ENCODE measurements around the gene GJA4.

The GJA4 gene

GRCh38 chr1:34774957-34775356, 17.8 kb upstream of the GJA4 start (continued):
- TF ChIP-seq PRDM10 (tag by site-specific recombination; IDR thresholded peaks at IDR 0.05) (no peak), ZNF704 (tag by site-specific recombination; IDR thresholded peaks at IDR 0.05) (no peak), ZNF280C (tag by site-specific recombination; IDR thresholded peaks at IDR 0.05) (no peak), PATZ1 (tag by site-specific recombination; IDR thresholded peaks at IDR 0.05) (no peak), ZFP37 (tag by site-specific recombination; IDR thresholded peaks at IDR 0.05) (no peak), ZNF133 (tag by site-specific recombination; IDR thresholded peaks at IDR 0.05) (no peak), ZEB2 (tag by site-specific recombination; IDR thresholded peaks at IDR 0.05) (no peak), ZNF549 (tag by site-specific recombination; IDR thresholded peaks at IDR 0.05) (no peak), ZNF274 (IDR thresholded peaks at IDR 0.05; ENCODE audit: low read length) (no peak), ZNF274 (tag by site-specific recombination; IDR thresholded peaks at IDR 0.05; ENCODE audit: borderline replicate concordance) (no peak)

GRCh38 chr1:34776911-34777310, 15.9 kb upstream of the GJA4 start:
- Histone ChIP-seq H3K36me3 (ENCODE audit: control insufficient read depth in 2 of 2, insufficient read depth in 1 of 2, low read length in 2 of 2) (no peaks in the 10 kb centered on the region), H3K4me1 (ENCODE audit: control insufficient read depth, insufficient read depth, low read length) (no peaks in the 10 kb centered on the region), H3K4me3 (ENCODE audit: low read depth, low read length) (no peak overlapping the region), H3K27ac (ENCODE audit: extremely low read depth, low read depth, low read length) (no peak overlapping the region), H3K9me3 (ENCODE audit: control insufficient read depth, insufficient read depth, low read depth, low read length) (no peaks in the 10 kb centered on the region)
- ChIA-PET CTCF (interaction anchor here (0.8 to 2.5 kb wide), 4 partner anchors 9 to 83 kb away, joined by 3 to 11 read pairs (median 4); partner anchors contain the start of gene SMIM12), POLR2A (no interaction called here)
- TF ChIP-seq ZNF19 (tag by site-specific recombination; IDR thresholded peaks at IDR 0.05; ENCODE audit: low read depth) (no peak), SALL2 (tag by site-specific recombination; IDR thresholded peaks at IDR 0.05; ENCODE audit: borderline replicate concordance) (no peak), ZNF311 (tag by site-specific recombination; IDR thresholded peaks at IDR 0.05; ENCODE audit: borderline replicate concordance) (no peak), ZBTB44 (tag by site-specific recombination; IDR thresholded peaks at IDR 0.05) (no peak), ZNF626 (tag by site-specific recombination; IDR thresholded peaks at IDR 0.05) (no peak), ZSCAN23 (tag by site-specific recombination; IDR thresholded peaks at IDR 0.05) (no peak), ZNF26 (tag by site-specific recombination; IDR thresholded peaks at IDR 0.05) (no peak), ZNF639 (tag by site-specific recombination; IDR thresholded peaks at IDR 0.05) (no peak), ZNF555 (tag by site-specific recombination; conservative IDR thresholded peaks at IDR 0.05) (no peak), ZNF548 (tag by site-specific recombination; IDR thresholded peaks at IDR 0.05) (no peak), KLF8 (tag by site-specific recombination; IDR thresholded peaks at IDR 0.05) (no peak), ZFHX2 (tag by site-specific recombination; conservative IDR thresholded peaks at IDR 0.05) (no peak)

Data from HEK293 (cell line).